Right renal pelvis (tissue), 4 donors: ENCODE results near the gene TBX2. TPM values are rescaled to one million over a fixed set of nuclear protein-coding genes. Genes with fewer than 3 reads are reported as not detected.

ENCODE experiments used
- DNase-seq, 4 donors: peaks; one replicate each; pipeline ENCODE4 v3.0.0-alpha.2; 2013; ENCODE audit warnings: low read depth in 4 of 4, low spot score in 3 of 4, missing footprints in 1 of 4
- polyA plus RNA-seq, 4 donors: library from polyadenylated mRNA; unstranded; fragments of 120-200 nt; gene quantifications; one replicate each; pipeline ENCODE4 v1.2.1, GENCODE V29; 2013; ENCODE audit not compliant: insufficient read length in 4 of 4

The TBX2 gene
- polyA plus RNA-seq, 4 donors: 61.1 to 97.6 (median 72.4) TPM

GRCh38 chr17:61400066-61400716, 548 bp downstream of the TBX2 start:
- no peak for DNase-seq

DNA sequence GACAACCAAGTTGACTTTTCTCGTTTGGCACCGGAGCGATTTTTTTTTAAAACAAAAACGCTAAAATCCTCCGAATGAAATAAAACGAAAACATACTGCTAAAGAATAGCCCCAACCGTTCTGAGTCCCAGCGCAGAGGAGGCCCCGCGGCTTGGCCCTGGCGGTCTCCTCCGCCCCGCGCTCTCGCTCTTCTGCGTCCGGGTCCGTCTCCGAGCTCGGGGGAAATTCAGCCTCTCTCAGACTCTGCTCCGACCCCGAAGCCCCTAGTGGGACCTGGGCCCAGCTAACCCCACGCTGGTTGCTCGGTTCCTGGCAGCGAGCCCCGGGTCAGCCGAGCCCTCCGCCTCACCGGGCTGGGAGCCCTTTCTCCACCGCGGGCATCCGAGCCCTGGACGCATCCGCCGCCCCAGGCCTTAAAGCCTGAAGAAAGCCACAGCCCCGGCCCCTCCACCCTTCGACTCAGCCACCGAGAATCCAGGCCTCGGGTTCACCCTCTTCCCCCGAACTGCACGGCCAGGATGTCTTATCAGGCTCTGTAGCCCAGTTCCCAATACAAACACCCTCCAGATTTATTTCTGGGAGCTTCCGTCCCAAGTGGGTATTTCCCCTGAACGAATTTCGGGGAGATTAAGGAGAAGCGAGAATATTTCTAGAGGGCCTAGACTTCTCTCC, 1.2 kb downstream of the TBX2 start:
- DNase-seq: no peak

GRCh38 chr17:61401389-61402072, 1.9 kb downstream of the TBX2 start:
- no peak for DNase-seq

DNA sequence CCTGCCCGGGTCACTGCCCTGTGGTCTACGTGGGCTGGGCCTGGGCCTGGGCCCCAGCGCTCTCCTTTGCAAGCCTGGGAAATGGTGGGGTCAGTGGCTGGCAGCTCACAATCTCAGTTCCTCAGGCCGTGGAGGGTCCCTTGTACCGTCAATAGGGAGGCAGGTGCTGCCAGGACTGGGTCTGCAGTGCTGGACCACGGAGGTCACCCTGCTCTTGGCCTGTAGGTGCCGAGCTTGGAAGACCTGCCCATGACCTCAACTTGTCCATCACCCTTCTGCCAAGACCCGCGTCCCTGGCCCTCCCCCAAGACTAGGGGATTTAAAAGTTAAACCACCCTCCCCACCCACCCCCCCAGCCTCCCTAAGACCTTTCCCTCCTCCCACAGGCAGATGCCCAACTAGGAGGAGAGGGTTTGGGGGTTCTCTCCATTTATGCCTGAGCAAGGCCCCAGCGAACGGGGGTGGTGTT, 2.5 kb downstream of the TBX2 start:
- no peak for DNase-seq

DNA sequence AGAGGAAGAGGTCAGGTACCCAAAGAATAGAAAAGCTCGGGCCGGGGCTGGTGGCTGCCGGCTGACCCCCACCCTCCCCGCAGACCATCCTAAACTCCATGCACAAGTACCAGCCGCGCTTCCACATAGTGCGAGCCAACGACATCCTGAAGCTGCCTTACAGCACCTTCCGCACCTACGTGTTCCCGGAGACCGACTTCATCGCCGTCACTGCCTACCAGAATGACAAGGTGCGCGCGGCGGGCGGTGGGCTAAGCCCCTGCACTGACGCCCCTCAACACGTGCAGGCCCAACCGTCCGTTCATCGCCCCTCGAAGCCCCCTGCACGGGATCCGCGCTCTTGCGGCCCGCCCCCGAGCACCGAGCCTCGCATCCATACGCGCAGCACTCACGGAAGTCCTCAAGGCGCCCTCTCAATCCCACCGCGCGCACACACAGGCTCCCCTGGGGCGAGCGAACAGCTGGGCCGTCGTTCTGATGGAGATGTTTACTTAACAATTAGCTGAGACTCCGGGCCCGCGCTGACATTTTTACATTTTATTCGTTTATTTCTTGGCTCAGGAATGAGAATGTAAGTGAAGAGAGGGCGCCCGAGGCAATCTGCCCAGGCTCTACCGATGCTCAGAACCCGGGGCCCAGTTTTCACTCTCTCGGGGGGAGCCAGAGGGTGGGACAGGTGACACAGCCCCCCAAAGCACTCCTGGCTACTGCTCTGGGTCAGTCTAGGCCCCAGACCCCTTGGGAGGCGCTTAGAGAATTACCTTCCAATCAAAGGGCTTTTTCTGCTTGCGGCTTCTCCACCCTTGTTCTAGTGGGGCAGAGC, 3.5 kb downstream of the TBX2 start:
- DNase-seq: no peak

DNA sequence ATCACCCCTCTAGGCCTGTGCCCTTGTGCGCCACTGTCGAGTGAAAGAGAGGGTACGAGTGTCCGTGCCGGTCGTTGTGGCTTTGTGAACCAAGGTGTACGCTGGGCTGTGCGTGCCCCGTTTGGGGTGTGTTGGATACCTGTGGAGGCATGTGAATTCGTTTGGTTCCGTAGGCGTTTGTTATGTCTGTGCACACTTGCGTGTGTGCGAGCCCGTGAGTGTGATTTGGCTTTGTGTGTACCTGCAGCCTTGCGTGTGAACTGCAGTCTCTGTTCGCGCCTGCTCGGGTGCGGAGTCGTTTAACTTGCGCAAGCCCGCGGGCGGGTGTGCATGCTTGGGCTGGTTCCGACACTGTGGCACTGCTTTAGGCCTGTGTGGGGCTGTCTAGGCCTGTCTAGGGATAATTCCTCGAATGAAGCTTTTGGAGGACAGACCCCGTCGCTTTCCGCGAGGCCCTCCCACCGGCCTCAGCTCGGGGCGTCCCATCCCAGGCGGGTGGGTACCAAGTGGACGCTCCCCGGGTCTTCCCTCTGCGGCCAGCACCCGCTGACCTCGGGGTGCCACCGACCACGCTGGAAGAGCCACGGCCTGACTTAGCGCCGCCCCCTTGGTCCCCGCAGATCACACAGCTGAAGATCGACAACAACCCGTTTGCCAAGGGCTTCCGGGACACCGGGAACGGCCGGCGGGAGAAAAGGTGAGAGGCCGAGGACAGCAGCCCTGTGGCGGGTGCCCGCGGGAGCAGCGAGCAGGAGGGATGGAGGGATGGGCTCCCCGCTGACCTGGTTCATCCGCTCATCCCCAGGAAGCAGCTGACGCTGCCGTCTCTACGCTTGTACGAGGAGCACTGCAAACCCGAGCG, 4.4 kb downstream of the TBX2 start:
- no peak for DNase-seq

DNA sequence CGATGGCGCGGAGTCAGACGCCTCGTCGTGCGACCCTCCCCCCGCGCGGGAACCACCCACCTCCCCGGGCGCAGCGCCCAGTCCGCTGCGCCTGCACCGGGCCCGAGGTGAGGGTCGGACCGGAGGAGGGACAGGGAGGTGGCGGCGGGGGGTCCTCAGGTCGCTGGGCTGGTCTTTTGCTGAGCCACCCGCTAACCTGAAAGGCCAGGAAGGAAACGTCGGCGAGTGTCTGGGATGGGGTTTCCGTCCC, 4.9 kb downstream of the TBX2 start:
- DNase-seq: no peak

GRCh38 chr17:61404913-61405685, 5.5 kb downstream of the TBX2 start:
- DNase-seq: no peak

DNA sequence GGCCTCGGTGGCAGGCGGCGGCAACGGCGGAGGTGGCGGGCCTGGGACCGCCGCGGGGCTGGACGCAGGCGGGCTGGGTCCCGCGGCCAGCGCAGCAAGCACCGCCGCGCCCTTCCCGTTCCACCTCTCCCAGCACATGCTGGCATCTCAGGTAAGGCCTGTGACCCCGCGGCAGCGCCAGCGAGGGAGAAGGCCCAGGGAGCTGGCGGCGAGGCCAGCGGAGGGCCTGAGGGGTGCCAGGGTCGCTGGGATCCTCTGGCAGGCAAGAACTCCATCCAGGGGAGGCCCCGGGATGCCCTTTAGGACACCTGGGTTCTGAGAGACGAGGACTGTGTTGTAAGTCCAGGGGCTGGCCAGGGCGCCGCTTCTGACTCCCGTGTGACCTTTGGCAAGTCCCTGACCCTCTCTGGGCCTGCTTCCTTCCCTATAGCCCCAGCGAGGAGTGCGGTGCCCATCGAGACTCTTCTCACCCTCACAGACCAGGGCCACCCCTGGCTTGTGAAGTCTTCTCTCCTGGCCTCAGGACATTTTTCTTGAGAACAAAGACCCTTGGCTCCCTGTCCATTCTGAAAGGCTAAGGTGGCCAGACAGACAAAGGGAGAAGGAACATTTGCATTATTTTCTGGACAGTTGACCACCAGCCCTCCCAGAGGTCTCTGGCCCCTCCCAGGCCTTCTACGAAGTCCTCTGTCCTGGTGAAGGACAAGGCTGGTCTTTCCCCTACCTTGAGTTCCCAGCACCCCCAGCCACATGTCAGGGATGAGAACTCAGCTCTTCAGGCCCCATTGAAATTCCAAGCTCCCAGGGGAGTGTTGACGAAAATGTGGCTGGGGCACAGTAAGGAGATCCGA, 6.3 kb downstream of the TBX2 start:
- no peak for DNase-seq

GRCh38 chr17:61406537-61406845, 6.8 kb downstream of the TBX2 start:
- no peak for DNase-seq

GRCh38 chr17:61406971-61407911, 7.6 kb downstream of the TBX2 start:
- DNase-seq: no peak

GRCh38 chr17:61408151-61409041, 8.8 kb downstream of the TBX2 start:
- DNase-seq: no peak

DNA sequence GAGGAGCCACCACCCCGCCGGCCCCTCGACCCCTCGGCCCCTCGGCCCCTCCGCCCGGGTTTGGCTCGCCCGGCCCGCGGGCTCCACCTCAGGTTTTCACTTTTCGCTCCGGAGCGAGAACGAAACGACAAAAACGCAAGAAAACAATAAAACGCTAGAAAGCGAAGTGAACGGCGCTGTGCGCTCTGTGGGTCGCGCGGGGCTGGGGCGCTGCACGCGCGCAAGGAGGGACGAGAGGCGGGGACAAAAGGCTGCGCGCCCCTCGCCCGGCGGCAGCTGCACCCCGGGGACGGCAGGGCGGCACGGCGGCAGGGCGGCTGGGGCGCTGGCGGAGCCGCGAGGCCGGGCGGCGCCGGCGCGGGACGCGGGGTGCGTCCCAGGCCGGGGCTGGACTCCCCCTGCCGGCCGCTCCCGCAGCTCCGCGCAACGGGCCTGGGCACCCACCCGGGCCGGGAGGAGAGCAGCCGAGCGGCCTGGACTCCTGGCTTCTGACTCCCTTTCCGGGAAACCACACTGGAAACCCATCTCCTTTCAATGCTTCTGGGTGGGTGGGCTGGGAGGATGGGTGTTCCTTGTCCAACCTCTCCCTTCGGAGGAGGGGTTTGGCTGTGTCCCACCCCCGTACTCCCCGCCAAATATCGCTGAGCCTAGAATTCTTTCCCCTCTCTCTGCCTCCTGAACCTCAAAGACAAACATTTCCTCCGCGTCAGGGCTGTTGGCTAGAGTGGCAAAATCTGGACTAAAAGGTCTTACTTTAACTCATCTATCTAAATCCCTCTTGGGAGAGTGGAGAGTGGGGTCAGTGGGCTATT, 9.9 kb downstream of the TBX2 start:
- DNase-seq: no peak

GRCh38 chr17:61410141-61411010, 10.7 kb downstream of the TBX2 start:
- DNase-seq: peak in 1 of 4 donors; percentile 75

- no peak for DNase-seq
Observed at GRCh38 chr17:61411011-61411260, 11.3 kb downstream of the TBX2 start.
